ENCODE data around the gene NEAT1.

- no peak for TF ChIP-seq CTCF (IDR thresholded peaks at IDR 0.05; ENCODE audit: low read depth, low read length)
- no peak for TF ChIP-seq POLR2A (IDR thresholded peaks at IDR 0.05; ENCODE audit: extremely low read depth, insufficient read length)
- TF ChIP-seq MAX (IDR thresholded peaks at IDR 0.05; ENCODE audit: low read depth, low read length) = peak; percentile 70; the same call in 1 of the 2 replicates
- peak; percentile 70; the same call in 1 of the 2 replicates for TF ChIP-seq MYC (IDR thresholded peaks at IDR 0.05; ENCODE audit: low read depth, low read length)
Observed at GRCh38 chr11:65421794-65422632, 585 bp upstream of the NEAT1 start.

Data from NB4 (cell line).